Measurements from ENCODE around the gene PLEKHB1. TPM values are rescaled to one million over a fixed set of nuclear protein-coding genes. Genes with fewer than 3 reads are reported as not detected.

The PLEKHB1 gene
- polyA plus RNA-seq, 6 donors from 2014 or later: 3.8 to 15.6 (median 8.5) TPM

GRCh38 chr11:73635721-73636120 lies 10.7 kb upstream of the PLEKHB1 start:
- no peaks in the 10 kb centered on the region for H3K36me3 Mint-ChIP-seq
- H3K9me3 Mint-ChIP-seq: peaks cover 0 to 15% (median 3%) of the 10 kb centered on the region in 7 donors
- DNase-seq (no peak), ATAC-seq (ENCODE audit: low read depth in 2 of 2) (no peak)
- no peak overlapping the region for H3K27ac Mint-ChIP-seq
- H3K4me1 Mint-ChIP-seq: no peaks in the 10 kb centered on the region
- no peak overlapping the region for H3K4me3 Mint-ChIP-seq
- H3K27me3 Mint-ChIP-seq: peaks cover 0 to 6% (median 5%) of the 10 kb centered on the region in 3 donors

GRCh38 chr11:73636249-73636648 lies 10.1 kb upstream of the PLEKHB1 start:
- H3K36me3 Mint-ChIP-seq: no peaks in the 10 kb centered on the region
- DNase-seq: no peak
- H3K27me3 Mint-ChIP-seq: peaks cover 0 to 6% (median 6%) of the 10 kb centered on the region in 3 donors
- no peak overlapping the region for H3K4me3 Mint-ChIP-seq
- H3K27ac Mint-ChIP-seq: no peak overlapping the region
- no peak for ATAC-seq (ENCODE audit: low read depth in 2 of 2)
- peaks cover 0 to 13% (median 3%) of the 10 kb centered on the region in 7 donors for H3K9me3 Mint-ChIP-seq
- no peaks in the 10 kb centered on the region for H3K4me1 Mint-ChIP-seq

- Mint-ChIP-seq H3K4me1 (no peaks in the 10 kb centered on the region), H3K4me3 (no peak overlapping the region), H3K27me3 (peaks cover 0 to 6% (median 6%) of the 10 kb centered on the region in 3 donors), H3K27ac (no peak overlapping the region), H3K36me3 (no peaks in the 10 kb centered on the region), H3K9me3 (peaks cover 0 to 8% (median 3%) of the 10 kb centered on the region in 7 donors)
- DNase-seq: no peak
- no peak for ATAC-seq (ENCODE audit: low read depth in 2 of 2)
Measured at GRCh38 chr11:73637012-73637411, 9.4 kb upstream of the PLEKHB1 start.

- no peaks in the 10 kb centered on the region for H3K9me3 Mint-ChIP-seq
- DNase-seq: no peak
- ATAC-seq (ENCODE audit: low read depth in 2 of 2): no peak
- H3K27ac Mint-ChIP-seq: no peak overlapping the region
- H3K4me1 Mint-ChIP-seq: peaks cover 0 to under 1% (median 0%) of the 10 kb centered on the region in 3 donors
- H3K27me3 Mint-ChIP-seq: peaks cover 0 to 20% (median 14%) of the 10 kb centered on the region in 3 donors
- H3K4me3 Mint-ChIP-seq: no peak overlapping the region
- no peaks in the 10 kb centered on the region for H3K36me3 Mint-ChIP-seq
Measured at GRCh38 chr11:73640592-73640991, 5.8 kb upstream of the PLEKHB1 start.

- H3K4me1 Mint-ChIP-seq: peaks cover under 1 to 5% (median 3%) of the 10 kb centered on the region in 3 donors
- H3K9me3 Mint-ChIP-seq: no peaks in the 10 kb centered on the region
- no peaks in the 10 kb centered on the region for H3K36me3 Mint-ChIP-seq
- peaks cover 0 to 25% (median 14%) of the 10 kb centered on the region in 3 donors for H3K27me3 Mint-ChIP-seq
- H3K4me3 Mint-ChIP-seq: no peak overlapping the region
- H3K27ac Mint-ChIP-seq: no peak overlapping the region
- ATAC-seq (ENCODE audit: low read depth in 2 of 2) (no peak), DNase-seq (no peak)
Measured at GRCh38 chr11:73641668-73642067, 4.7 kb upstream of the PLEKHB1 start.

- Mint-ChIP-seq H3K4me1 (peaks cover 16 to 23% (median 22%) of the 10 kb centered on the region in 3 donors), H3K9me3 (no peaks in the 10 kb centered on the region), H3K4me3 (no peak overlapping the region), H3K36me3 (no peaks in the 10 kb centered on the region), H3K27ac (peak overlapping the region in 3 of 6 donors; percentile 17 to 33 (median 18)), H3K27me3 (peaks cover 0 to 33% (median 11%) of the 10 kb centered on the region in 3 donors)
- ATAC-seq (ENCODE audit: low read depth in 2 of 2): no peak
- no peak for DNase-seq
Measured at GRCh38 chr11:73645121-73645969, 1.0 kb upstream of the PLEKHB1 start.

GRCh38 chr11:73647459-73648100 lies 1.2 kb downstream of the PLEKHB1 start:
- Mint-ChIP-seq H3K4me1 (peaks cover 16 to 23% (median 22%) of the 10 kb centered on the region in 3 donors), H3K9me3 (no peaks in the 10 kb centered on the region), H3K27me3 (peaks cover 0 to 28% (median 7%) of the 10 kb centered on the region in 3 donors), H3K27ac (peak overlapping the region; percentile 4 to 97 (median 82)), H3K36me3 (no peaks in the 10 kb centered on the region), H3K4me3 (peak overlapping the region; percentile 42 to 89 (median 76))
- DNase-seq: peak; percentile 87
- peak; percentile 98 for ATAC-seq (ENCODE audit: low read depth in 2 of 2)

- peaks cover 0 to 22% (median 5%) of the 10 kb centered on the region in 3 donors for H3K27me3 Mint-ChIP-seq
- H3K27ac Mint-ChIP-seq: peak overlapping the region in 4 of 6 donors; percentile 20 to 87 (median 73)
- peaks cover 16 to 23% (median 22%) of the 10 kb centered on the region in 3 donors for H3K4me1 Mint-ChIP-seq
- no peaks in the 10 kb centered on the region for H3K36me3 Mint-ChIP-seq
- peak overlapping the region in 4 of 8 donors; percentile 68 to 89 (median 80) for H3K4me3 Mint-ChIP-seq
- ATAC-seq (ENCODE audit: low read depth in 2 of 2) (no peak), DNase-seq (no peak)
- no peaks in the 10 kb centered on the region for H3K9me3 Mint-ChIP-seq
Measured at GRCh38 chr11:73648121-73648520, 1.7 kb downstream of the PLEKHB1 start.

GRCh38 chr11:73648571-73649046 lies 2.2 kb downstream of the PLEKHB1 start:
- Mint-ChIP-seq H3K27ac (peak overlapping the region in 2 of 6 donors; percentile 50 to 70), H3K27me3 (peaks cover 0 to 20% (median 5%) of the 10 kb centered on the region in 3 donors), H3K36me3 (no peaks in the 10 kb centered on the region), H3K4me1 (peaks cover 16 to 23% (median 22%) of the 10 kb centered on the region in 3 donors), H3K4me3 (peak overlapping the region in 2 of 8 donors; percentile 6 to 32), H3K9me3 (no peaks in the 10 kb centered on the region)
- ATAC-seq (ENCODE audit: low read depth in 2 of 2) (no peak), DNase-seq (no peak)

- H3K4me3 Mint-ChIP-seq: peak overlapping the region in 3 of 8 donors; percentile 6 to 34 (median 32)
- no peaks in the 10 kb centered on the region for H3K36me3 Mint-ChIP-seq
- no peak for ATAC-seq (ENCODE audit: low read depth in 2 of 2)
- peaks cover 0 to 20% (median 5%) of the 10 kb centered on the region in 3 donors for H3K27me3 Mint-ChIP-seq
- no peak for DNase-seq
- H3K4me1 Mint-ChIP-seq: peaks cover 16 to 23% (median 22%) of the 10 kb centered on the region in 3 donors
- H3K27ac Mint-ChIP-seq: peak overlapping the region in 2 of 6 donors; percentile 57 to 70
- no peaks in the 10 kb centered on the region for H3K9me3 Mint-ChIP-seq
Measured at GRCh38 chr11:73649206-73649605, 2.8 kb downstream of the PLEKHB1 start.

- Mint-ChIP-seq H3K27ac (peak overlapping the region in 1 of 6 donors; percentile 4), H3K36me3 (no peaks in the 10 kb centered on the region), H3K27me3 (peaks cover 0 to 16% (median under 1%) of the 10 kb centered on the region in 3 donors), H3K9me3 (no peaks in the 10 kb centered on the region), H3K4me1 (peaks cover 16 to 23% (median 22%) of the 10 kb centered on the region in 3 donors), H3K4me3 (no peak overlapping the region)
- DNase-seq: no peak
- ATAC-seq (ENCODE audit: low read depth in 2 of 2): no peak
Measured at GRCh38 chr11:73650400-73650799, 4.0 kb downstream of the PLEKHB1 start.

- DNase-seq: no peak
- H3K36me3 Mint-ChIP-seq: no peaks in the 10 kb centered on the region
- H3K4me1 Mint-ChIP-seq: peaks cover 16 to 23% (median 17%) of the 10 kb centered on the region in 3 donors
- no peaks in the 10 kb centered on the region for H3K9me3 Mint-ChIP-seq
- ATAC-seq (ENCODE audit: low read depth in 2 of 2): no peak
- no peak overlapping the region for H3K27ac Mint-ChIP-seq
- H3K4me3 Mint-ChIP-seq: no peak overlapping the region
- peaks cover 0 to 9% (median 0%) of the 10 kb centered on the region in 3 donors for H3K27me3 Mint-ChIP-seq
Measured at GRCh38 chr11:73651252-73651651, 4.9 kb downstream of the PLEKHB1 start.

GRCh38 chr11:73651661-73652045 lies 5.3 kb downstream of the PLEKHB1 start:
- H3K36me3 Mint-ChIP-seq: no peaks in the 10 kb centered on the region
- ATAC-seq (ENCODE audit: low read depth in 2 of 2): no peak

More at GRCh38 chr11:73651661-73652045, 5.3 kb downstream of the PLEKHB1 start:
- Mint-ChIP-seq H3K9me3 (no peaks in the 10 kb centered on the region), H3K4me3 (no peak overlapping the region), H3K4me1 (peaks cover 13 to 22% (median 17%) of the 10 kb centered on the region in 3 donors), H3K27ac (no peak overlapping the region), H3K27me3 (peaks cover 0 to 9% (median 0%) of the 10 kb centered on the region in 3 donors)
- no peak for DNase-seq
